RKO (cell line): ENCODE results near the gene TGFBR3L.

Experiments
- DNase-seq: peaks from one replicate; pipeline ENCODE4 v3.0.0-alpha.2; 2016; ENCODE audit warnings: low spot score

Gene TGFBR3L

GRCh38 chr19:7879836-7880235, 34.8 kb upstream of the TGFBR3L start:
- no peak for DNase-seq

- DNase-seq = no peak
Observed at GRCh38 chr19:7881910-7882309, 32.7 kb upstream of the TGFBR3L start.

- DNase-seq = no peak
Observed at GRCh38 chr19:7883105-7883504, 31.5 kb upstream of the TGFBR3L start.

GRCh38 chr19:7883796-7884570, 30.6 kb upstream of the TGFBR3L start:
- no peak for DNase-seq

GRCh38 chr19:7885818-7886217, 28.8 kb upstream of the TGFBR3L start:
- DNase-seq = no peak

GRCh38 chr19:7887408-7888144, 27.1 kb upstream of the TGFBR3L start:
- no peak for DNase-seq

GRCh38 chr19:7888145-7888825, 26.3 kb upstream of the TGFBR3L start, which contains the start of gene LRRC8E:
Gene LRRC8E, plus strand, starts transcription at chr19:7888510. Its CDS starts 7,094 bp downstream, at chr19:7895604.
- DNase-seq = peak; percentile 77

GRCh38 chr19:7888826-7889217, 25.8 kb upstream of the TGFBR3L start:
- DNase-seq = no peak

- DNase-seq = peak; percentile 64
Observed at GRCh38 chr19:7893362-7894101, 21.1 kb upstream of the TGFBR3L start.

GRCh38 chr19:7894612-7895309, 19.9 kb upstream of the TGFBR3L start:
- no peak for DNase-seq

- DNase-seq = no peak
Observed at GRCh38 chr19:7895565-7895964, 19.1 kb upstream of the TGFBR3L start.

- no peak for DNase-seq
Observed at GRCh38 chr19:7897292-7897691, 17.3 kb upstream of the TGFBR3L start.

GRCh38 chr19:7898967-7899366, 15.7 kb upstream of the TGFBR3L start:
- DNase-seq = no peak

GRCh38 chr19:7899751-7900378, 14.8 kb upstream of the TGFBR3L start:
- DNase-seq = no peak

- no peak for DNase-seq
Observed at GRCh38 chr19:7900401-7900870, 14.2 kb upstream of the TGFBR3L start.

GRCh38 chr19:7900931-7901330, 13.7 kb upstream of the TGFBR3L start:
- DNase-seq = no peak

GRCh38 chr19:7901337-7901736, 13.3 kb upstream of the TGFBR3L start:
- no peak for DNase-seq

- DNase-seq = peak; percentile 62
Observed at GRCh38 chr19:7902796-7903243, 11.8 kb upstream of the TGFBR3L start.

- peak; percentile 98 for DNase-seq
Observed at GRCh38 chr19:7903244-7904073, 11.2 kb upstream of the TGFBR3L start, which contains the start of gene MAP2K7. Gene MAP2K7, plus strand, starts transcription at chr19:7903877. Its CDS starts 68 bp downstream, at chr19:7903945.
